GM18502 (cell line): Measurements from ENCODE around the gene SDK2.

Experiments
- ATAC-seq: cut with Tn5 transposase; IDR thresholded peaks from one replicate; pipeline ENCODE4 v1.9.1; 2021; ENCODE audit warnings: mild to moderate bottlenecking; ENCODE audit not compliant: unreplicated experiment, poor library complexity

Gene SDK2

DNA sequence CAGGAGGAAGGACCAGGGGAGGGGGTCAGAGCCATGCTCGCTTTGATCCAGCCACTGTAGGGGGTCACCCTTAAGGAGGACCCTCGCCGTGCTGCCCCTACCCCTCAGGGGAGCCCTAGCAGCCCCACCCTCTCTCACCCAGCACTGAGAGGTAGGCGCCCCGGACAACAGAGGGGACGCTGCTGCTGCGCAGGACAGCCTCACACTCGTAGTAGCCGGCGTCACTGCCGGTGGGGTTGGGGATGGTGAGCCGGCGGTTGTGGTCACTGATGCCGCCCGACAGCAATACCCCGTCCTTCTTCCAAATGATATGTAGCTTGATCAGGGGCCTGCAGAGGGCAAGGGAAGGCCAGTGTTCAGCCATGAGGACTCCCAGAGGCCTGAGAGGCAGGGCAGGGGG is 206.4 kb downstream of the SDK2 start:
- no peak for ATAC-seq

DNA sequence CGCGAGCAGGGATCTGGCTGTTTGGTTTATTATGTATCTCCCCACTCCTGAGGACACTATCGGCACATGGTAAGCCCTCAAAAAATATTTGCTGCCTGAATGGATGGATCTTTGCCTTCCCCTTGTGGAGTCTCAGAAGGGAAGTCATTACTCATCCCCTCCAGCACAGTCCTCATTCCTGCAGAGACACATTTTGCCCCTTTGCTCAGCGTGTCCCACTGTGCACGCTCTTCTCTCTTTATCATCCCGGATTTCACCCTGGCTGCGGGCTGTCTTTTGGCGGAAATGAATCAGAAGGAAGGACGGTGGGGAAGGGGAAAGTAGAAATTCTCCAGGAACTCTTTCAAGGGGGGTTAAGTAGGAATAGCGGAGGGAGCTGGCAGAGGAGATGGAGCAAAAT is 207.3 kb downstream of the SDK2 start:
- ATAC-seq: no peak

DNA sequence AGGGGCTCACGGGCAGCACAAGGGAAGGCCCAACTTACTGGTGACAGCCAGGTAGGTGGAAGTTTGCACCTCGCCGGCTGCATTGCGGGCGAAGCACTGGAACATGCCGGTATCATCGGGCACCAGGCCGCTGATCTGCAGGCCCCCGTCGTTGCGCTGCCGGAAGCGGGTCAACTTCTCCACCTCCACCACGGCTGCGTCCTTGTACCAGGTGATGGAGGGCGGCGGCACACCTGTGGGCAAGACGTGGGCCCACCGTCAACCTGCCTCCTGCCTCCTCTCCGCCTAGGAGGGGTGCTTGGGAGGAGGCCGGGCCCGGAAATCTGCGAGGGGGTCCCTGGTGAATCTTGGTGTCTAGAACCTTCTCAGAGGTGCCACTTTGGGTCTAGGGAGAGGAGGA is 208.8 kb downstream of the SDK2 start:
- ATAC-seq: no peak

- ATAC-seq: no peak
Measured at GRCh38 chr17:73434154-73434553, 210.1 kb downstream of the SDK2 start.

DNA sequence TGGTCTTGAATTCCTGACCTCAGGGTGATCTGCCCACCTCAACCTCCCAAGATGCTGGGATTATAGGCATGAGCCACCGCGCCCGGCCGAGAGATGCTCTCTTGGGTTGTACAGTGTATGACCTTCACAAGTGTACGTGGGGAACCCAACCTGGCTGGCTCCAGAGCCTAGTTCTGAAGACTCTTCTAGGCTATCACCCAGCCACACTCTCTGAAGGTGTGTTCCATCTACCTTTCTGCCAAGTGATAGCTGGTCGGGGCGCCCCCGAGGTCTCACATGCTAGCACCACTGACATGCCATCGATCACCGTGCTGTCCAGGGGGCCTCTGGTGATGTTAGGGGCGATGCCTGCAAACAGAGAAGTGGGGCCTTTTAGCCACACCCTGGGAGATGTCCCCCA is 210.7 kb downstream of the SDK2 start:
- no peak for ATAC-seq

DNA sequence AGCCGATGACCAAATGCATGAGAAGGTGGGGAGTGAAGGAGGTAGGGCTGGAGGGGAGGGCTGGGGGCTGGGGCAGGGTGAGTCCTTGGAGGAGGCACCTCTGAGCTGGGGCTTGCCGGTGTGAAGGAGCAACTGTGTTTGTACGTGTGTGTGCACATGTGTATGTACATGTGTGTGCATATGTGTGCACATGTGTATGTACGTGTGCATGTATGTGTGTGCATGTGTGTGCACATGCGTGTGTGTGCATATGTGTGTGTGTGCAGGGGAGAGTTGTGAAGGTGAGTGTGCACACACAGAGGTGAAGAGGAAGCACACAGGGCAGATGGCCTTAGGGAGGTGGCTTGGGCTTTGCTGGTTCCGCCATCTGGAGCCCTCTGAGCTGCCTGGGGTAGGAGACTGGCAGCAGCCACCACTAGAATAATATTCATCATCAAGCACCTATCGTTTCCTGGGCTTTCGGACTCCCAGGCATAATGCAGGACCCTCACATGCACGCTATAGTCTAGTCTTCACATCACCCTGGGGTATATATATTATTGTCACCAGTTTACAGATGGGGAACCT is 211.5 kb downstream of the SDK2 start:
- ATAC-seq: no peak

DNA sequence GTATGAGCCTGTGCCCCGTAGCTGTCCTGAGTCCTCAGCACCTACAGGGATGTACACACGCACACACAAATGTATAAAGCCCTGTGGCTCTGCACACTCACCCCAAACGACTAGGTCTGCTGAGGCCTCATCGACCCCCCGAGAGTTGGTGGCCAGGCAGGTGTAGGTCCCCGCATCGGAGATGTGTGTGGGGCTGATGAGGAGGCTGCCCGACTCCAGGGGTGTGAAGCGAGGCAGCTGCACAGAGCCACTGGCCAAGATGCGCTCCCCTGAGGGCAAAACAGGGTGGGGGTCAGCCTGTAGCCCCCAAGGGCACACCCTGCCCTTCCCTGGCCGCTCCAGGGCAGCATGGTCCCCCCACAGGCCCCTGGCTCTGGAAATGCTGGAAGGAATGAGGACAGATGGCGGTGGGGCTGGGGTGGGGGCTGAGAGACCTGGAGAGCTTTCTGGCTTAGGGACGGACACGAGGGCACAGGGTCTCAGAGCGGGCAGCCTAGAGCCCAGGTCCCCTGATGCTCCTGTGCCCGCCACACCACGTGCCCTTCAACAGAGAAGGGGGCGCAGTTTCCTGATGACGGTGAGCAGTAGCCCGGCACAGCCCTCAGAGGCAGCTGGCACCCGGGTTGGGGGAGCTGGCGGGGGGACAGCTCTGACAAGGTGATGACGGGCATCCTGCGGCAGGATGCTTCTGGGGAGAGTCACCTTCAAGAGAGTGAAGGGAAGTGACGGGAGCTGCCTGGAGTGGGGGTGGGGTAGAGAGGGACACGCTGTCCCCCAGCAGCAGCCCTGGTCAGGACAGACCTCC is 212.6 kb downstream of the SDK2 start:
- ATAC-seq: no peak

- no peak for ATAC-seq
Measured at GRCh38 chr17:73430848-73431247, 213.4 kb downstream of the SDK2 start.

- ATAC-seq: no peak
Measured at GRCh38 chr17:73430165-73430680, 214.0 kb downstream of the SDK2 start.

DNA sequence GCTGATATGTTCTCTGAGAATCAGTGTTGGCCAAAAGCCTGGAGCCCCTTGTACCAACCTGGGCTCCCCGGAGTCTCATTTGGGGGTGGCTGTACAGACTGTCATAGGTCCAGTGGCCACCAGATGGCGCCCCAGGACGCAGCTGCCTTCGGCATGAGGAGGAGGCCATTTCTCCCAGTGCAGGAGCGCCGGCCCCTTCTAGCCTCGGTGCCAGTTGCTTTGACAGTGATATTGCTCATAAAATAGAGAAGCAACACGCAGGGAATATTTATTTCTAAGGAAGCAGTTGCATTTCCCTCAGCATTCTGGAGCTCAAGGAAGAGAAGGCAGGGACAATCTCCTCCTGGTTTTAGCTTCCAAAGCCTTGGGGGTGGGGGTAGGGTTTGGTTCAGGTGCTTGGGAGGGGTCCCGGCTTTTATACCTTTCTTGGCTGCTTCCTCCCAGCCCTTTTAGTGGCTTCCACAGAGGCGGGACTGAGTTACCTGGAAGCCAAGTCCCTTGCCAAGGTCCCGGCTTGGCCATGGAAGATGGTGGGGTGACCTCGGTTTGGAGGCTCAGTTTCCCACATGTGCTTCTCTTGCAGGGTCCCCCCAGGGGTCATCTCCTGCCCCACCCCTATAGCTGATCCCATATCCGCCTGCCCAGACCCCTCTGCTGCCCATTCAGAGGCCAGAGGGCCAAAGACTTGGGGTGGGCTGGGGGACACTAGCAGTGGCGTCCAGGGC is 214.6 kb downstream of the SDK2 start:
- ATAC-seq: peak; percentile 80

DNA sequence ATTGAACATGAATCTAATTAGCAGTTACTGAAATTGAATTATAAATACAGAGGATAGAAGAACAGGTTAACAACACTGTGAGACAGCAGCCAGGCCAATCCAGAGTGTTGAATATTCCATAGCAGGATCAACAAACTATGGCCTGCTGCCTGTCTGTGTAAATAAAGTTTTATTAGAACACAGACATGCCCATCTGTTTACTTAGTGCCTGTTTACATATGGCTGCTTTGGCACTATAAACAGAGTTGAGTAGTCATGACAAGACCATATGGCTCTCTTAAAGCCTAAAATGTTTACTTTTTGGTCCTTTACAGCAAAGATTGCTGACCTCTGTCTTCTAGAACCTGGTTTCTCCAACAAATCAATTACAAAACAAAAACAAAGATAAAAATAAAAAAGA is 217.0 kb downstream of the SDK2 start:
- ATAC-seq: no peak

DNA sequence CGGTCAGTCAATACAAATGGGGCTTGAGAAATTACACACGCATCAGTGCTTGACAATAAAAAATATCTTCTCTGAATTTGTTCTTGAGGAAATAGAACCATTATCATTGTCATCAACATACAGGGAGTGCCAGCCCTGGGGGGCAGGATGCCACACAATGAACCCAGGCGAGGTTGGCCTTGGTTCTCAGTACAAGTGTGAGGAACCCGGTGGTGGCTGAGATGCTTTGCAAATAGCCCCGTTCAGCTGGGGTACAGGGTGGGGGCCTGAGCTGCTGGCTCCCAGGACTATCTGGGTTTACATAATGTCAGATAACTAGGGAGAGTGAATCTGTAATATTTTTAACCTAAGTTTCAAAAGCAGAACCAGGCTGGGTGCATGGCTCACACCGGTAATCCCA is 219.7 kb downstream of the SDK2 start:
- ATAC-seq: no peak

DNA sequence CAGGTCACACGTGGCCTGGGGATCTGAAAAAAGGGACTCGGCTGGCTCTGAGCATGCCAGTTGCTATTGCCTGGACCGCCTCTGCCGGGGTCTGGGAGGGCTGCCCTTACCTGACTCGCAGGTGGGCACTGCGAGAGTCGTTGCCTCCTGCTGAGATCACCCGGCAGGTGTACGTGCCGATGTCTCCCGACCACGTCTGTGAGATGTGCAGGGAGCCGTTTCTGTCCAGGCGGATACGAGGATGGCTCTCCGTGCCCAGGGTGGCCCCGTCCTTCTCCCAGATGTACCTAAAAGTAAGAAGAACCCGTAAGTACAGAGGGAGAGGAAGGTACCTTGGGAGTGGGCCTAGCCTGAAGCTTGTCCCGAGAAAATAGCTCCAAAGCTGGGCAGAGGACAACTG is 220.4 kb downstream of the SDK2 start:
- ATAC-seq: no peak

- ATAC-seq: no peak
Measured at GRCh38 chr17:73423159-73423715, 221.0 kb downstream of the SDK2 start.

GRCh38 chr17:73422121-73422520 is 222.1 kb downstream of the SDK2 start:
- ATAC-seq: no peak

GRCh38 chr17:73420897-73421296 is 223.3 kb downstream of the SDK2 start:
- no peak for ATAC-seq

DNA sequence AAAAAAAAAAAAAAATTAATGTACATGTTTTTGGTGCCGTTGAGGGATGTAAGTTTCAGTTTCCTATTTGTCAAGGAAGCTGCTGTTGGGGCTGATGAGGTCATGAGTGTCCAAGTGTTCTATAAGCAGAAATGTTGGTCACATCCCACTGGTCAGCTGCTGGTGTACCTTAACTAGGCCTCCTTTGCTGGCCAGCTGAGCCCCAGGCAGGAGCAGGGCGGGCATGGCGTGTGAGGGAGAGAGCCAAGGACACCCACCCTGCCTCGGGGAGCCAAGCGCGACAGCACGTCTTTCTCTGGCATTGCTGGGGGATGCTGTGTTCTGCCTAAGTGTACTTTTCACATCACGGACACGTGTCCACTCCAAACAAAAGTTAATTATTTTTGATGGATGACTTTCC is 224.4 kb downstream of the SDK2 start:
- ATAC-seq: no peak

GRCh38 chr17:73419051-73419450 is 225.2 kb downstream of the SDK2 start:
- ATAC-seq: no peak

- no peak for ATAC-seq
Measured at GRCh38 chr17:73415782-73416181, 228.5 kb downstream of the SDK2 start.

DNA sequence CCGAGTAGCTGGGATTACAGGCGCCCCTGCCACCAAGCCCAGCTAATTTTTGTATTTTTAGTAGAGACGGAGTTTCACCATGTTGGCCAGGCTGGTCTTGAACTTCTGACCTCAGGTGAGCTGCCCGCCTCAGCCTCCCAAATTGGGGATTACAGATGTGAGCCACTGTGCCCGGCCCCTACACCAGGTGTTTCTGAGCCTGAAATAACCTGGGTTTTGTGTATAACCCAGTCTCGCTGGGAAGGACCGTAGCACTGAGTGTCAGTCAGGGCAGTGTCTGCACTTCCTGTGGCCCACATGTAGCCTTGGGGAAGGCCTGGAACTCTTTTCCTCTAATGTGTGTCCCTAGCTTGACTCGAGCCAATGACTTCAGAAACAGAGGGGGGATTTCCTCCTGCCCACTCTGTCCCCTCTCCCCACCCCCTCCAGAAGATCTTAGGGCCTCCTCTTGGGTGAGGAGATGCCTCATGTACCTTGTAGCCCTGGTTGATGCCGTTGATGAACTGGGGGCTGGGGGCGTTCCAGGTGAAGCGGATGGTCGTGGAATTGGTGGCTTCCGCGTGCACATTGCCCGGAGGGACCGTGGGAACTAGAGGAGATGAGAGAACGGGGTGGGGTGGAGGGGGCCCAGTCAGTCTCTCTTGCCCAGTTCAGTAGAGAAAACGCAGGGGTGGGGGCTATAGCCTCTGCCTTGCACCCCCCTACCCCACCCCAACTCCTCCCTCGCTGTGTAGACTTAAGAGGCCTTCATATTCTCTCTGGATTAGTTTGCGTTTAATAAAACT is 229.9 kb downstream of the SDK2 start:
- ATAC-seq: no peak
